ENCODE results near the gene GTPBP6. TPM values are rescaled to one million over a fixed set of nuclear protein-coding genes. Genes with fewer than 3 reads are reported as not detected.
A peak's percentile ranks its signal among the peaks of the same experiment; 100 is the strongest.
"Not testable (repeated sequence)": the region's sequence is repeated elsewhere in the genome, so short reads cannot be mapped to it uniquely, and the experiment has no call there.

Gene GTPBP6
- total and polyA plus RNA-seq, 10 donors, result 25.4 to 69.4 (median 43.8) TPM

- TF ChIP-seq POLR2A (IDR thresholded peaks at IDR 0.05) (no peak), CTCF (IDR thresholded peaks at IDR 0.05 in 8 of 11, conservative IDR thresholded peaks at IDR 0.05 in 3 of 11) (no peak), POLR2AphosphoS5 (IDR thresholded peaks at IDR 0.05) (no peak)
- Histone ChIP-seq H3K27ac (peak within 1 kb of the TSS in 6 of 8 donors; percentile 38 to 67 (median 50)), H3K27me3 (replicated peaks in 1 of 7) (peaks cover 0 to 6% (median 0%) of the 10 kb centered on the region in 7 donors), H3K4me1 (peaks cover 10 to 59% (median 29%) of the 10 kb centered on the region in 6 donors), H3K9me3 (no peaks in the 10 kb centered on the region), H3K36me3 (peaks cover 0 to 24% (median 10%) of the 10 kb centered on the region in 6 donors), H3K4me3 (peak within 1 kb of the TSS in 4 of 8 donors; percentile 16 to 53 (median 21))
- intact Hi-C loops (cut with DNase I; ENCODE audit: low total_unique reads), result no loop called here
- peak; percentile 76 for DNase-seq
- 42 to 52% (median 47%) methylated on average over 24 to 25 of the region's 25 CpGs for WGBS, 5 donors
Observed at GRCh38 chrX:281166-281999, 37.2 kb downstream of the GTPBP6 start, which contains the start of gene PLCXD1. PLCXD1 (plus strand) TSS chrX:281381; CDS start chrX:284188, 2,807 bp downstream.

- Histone ChIP-seq H3K4me3 (peak overlapping the region in 4 of 8 donors; percentile 16 to 53 (median 21)), H3K27me3 (replicated peaks in 1 of 7) (peaks cover 0 to 13% (median 0%) of the 10 kb centered on the region in 7 donors), H3K27ac (peak overlapping the region in 2 of 8 donors; percentile 60 to 67), H3K4me1 (peaks cover 14 to 65% (median 34%) of the 10 kb centered on the region in 6 donors), H3K36me3 (peaks cover 0 to 17% (median 10%) of the 10 kb centered on the region in 6 donors)
- WGBS, 5 donors, result 0 to 5% (median 0%) methylated on average over 1 to 14 of the region's 24 CpGs; no CpG with 5 or more reads in 2 of the 5 donors
- DNase-seq; intact Hi-C loops (cut with DNase I; ENCODE audit: low total_unique reads); H3K9me3 ChIP-seq: not testable (repeated sequence)
Observed at GRCh38 chrX:280722-281121, 37.9 kb downstream of the GTPBP6 start.

GRCh38 chrX:279757-280604 is 38.6 kb downstream of the GTPBP6 start:
- H3K9me3 ChIP-seq; intact Hi-C loops (cut with DNase I; ENCODE audit: low total_unique reads); H3K4me3 ChIP-seq; H3K36me3 ChIP-seq; H3K27ac ChIP-seq: not testable (repeated sequence)
- WGBS, 5 donors, result 54 to 85% (median 77%) methylated on average over 25 to 45 of the region's 45 CpGs
- peaks cover 0 to 19% (median 0%) of the 10 kb centered on the region in 7 donors for H3K27me3 ChIP-seq (replicated peaks in 1 of 7)
- H3K4me1 ChIP-seq, result peaks cover 20 to 73% (median 41%) of the 10 kb centered on the region in 6 donors
- peak; percentile 68 for DNase-seq

DNA sequence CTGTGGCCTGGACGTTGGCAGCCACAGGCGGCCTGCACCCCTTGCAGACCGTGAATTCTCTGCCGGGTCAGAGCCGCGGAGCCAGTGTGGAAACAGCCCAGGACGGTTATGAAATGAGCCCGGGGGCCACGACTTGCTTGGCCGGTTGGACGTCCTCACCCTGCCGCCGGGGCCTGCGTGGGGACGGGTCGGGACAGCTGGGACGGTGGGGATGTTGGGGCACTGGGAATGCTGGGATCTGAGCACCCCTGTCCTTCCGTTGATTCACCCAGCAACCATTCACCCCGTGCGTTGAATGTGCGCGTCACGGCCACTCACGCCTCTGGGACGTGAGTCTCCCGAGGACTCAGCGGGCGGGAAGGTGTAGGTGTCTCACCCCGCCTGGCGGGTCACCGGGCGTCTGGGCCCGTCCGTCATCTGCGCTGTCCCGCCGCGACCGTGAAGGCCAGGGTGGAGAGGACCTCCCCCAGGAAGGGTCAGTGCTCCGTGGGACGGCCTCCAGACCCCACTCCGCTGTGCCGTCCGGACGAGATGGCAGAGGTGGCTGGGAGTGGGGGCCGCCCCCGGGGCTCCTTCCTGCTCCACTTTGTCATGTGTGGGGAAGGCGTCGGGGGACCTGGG is 41.9 kb downstream of the GTPBP6 start:
- H3K27me3 ChIP-seq (replicated peaks in 1 of 7), result peaks cover 0 to 19% (median 0%) of the 10 kb centered on the region in 7 donors
- H3K4me1 ChIP-seq, result peaks cover 15 to 53% (median 32%) of the 10 kb centered on the region in 6 donors
- peak overlapping the region; percentile 52 to 80 (median 69) for H3K4me3 ChIP-seq
- no peak for TF ChIP-seq POLR2A (IDR thresholded peaks at IDR 0.05)
- no peak for TF ChIP-seq POLR2AphosphoS5 (IDR thresholded peaks at IDR 0.05)
- no peak for TF ChIP-seq CTCF (IDR thresholded peaks at IDR 0.05 in 8 of 11, conservative IDR thresholded peaks at IDR 0.05 in 3 of 11)
- peak; percentile 85 for DNase-seq
- WGBS, 5 donors, result 0 to 6% (median 2%) methylated on average over 27 to 49 of the region's 49 CpGs
- H3K36me3 ChIP-seq, result no peaks in the 10 kb centered on the region
- no peaks in the 10 kb centered on the region for H3K9me3 ChIP-seq
- H3K27ac ChIP-seq, result peak overlapping the region in 7 of 8 donors; percentile 60 to 84 (median 81)
- intact Hi-C loops (cut with DNase I; ENCODE audit: low total_unique reads), result no loop called here

Measured in spleen (tissue), 11 donors.